Jurkat, Clone E6-1 (cell line): Measurements from ENCODE around the gene VGLL4.
A peak's percentile ranks its signal among the peaks of the same experiment; 100 is the strongest.

Experiments used
- DNase-seq: peaks from one replicate; pipeline ENCODE4 v3.0.0-alpha.2; 2011; ENCODE audit warnings: low read depth, low spot score
- H3K4me3 ChIP-seq: 2 replicates; pipeline ENCODE4 v1.5.1; 2011; ENCODE audit warnings: mild to moderate bottlenecking, low read length, control low read depth, moderate library complexity

The VGLL4 gene

DNA sequence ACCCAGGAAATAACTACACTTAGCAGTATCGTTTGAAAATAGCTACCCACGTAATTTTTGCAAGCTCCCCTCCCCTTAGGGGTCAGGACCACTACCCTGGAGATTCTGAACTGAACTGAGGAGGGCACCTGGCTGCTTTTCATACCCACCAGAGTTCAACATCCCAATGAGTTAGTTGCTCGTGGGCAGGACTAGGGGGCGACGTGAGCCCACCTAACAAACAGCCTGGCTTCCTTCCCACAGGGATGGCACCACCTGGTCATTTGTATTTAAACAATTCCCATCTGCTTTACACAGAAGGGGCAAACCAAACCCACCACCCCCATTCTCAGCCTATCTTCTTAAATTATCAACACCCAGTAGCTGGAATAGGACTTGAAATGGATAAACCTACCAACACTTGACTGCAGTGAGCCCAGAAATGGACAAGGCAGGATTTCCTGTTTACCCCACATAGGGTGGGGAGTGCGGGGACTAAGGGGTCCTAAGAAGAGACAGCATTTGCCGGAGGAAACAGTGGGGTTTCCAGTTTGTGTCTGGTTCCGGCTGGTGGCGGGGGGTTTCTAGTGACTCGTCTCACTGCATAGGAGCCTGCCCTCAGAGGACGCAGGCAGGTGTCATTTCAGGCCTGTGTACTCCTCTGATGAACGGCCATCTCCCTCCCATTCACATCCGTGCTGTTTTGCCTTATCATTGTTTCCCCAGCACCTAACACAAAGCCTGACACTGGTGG is 11.6 kb upstream of the VGLL4 start:
- DNase-seq, result no peak
- H3K4me3 ChIP-seq, result no peak overlapping the region

DNA sequence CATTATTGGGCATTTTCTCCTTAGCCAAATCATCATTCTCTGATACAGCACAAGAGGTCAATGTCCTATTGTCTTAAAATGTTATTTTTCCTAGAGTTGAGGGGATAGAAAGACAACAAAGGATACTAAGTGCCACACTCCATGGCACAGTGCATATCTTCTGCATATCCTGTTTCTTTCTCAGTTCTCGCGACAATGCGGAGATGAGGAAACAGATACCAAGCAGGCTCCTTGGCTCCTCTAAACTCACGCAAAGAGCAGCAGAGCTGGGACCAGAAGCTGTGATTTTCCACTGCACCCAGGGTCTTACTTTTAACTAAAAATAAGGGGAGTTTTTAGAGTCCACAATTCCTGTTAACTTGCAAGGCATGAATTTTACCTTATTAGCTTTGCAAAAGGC is 10.5 kb upstream of the VGLL4 start:
- H3K4me3 ChIP-seq, result no peak overlapping the region
- DNase-seq, result no peak

DNA sequence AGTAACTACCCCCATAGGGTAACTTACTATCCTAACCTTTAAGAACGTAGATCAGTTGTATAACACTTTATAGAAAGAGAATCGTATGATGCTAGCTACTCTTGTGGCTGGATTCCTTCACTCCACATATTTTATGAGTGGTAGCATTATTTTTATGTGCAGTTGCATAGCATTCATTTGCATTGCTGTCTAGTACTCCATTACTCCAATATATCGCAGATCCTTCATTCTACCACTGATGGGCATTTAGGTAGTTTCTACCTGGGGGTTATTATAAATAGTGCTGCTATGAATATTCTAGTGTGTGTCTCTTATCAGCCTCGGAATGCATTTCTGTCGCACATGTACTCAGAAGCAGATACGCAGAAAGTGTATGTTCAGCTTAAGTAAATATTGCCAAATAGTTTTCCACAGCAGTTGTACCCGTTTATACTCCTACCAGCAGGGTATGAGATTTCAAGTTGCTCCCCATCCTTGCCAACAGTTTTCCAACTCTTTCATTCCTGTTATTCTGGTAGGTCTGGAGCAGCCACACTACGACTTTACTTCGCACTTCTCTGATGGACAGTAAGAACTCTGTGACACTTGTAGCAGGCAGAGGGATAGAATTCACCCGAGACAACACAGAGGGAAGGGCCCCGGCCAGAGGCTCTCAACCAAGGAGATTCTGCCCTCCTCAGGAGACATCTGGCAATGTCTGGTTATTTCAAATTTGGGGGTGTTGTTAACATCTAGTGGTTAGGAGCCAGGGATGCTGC is 9.8 kb upstream of the VGLL4 start:
- no peak overlapping the region for H3K4me3 ChIP-seq
- DNase-seq, result no peak

DNA sequence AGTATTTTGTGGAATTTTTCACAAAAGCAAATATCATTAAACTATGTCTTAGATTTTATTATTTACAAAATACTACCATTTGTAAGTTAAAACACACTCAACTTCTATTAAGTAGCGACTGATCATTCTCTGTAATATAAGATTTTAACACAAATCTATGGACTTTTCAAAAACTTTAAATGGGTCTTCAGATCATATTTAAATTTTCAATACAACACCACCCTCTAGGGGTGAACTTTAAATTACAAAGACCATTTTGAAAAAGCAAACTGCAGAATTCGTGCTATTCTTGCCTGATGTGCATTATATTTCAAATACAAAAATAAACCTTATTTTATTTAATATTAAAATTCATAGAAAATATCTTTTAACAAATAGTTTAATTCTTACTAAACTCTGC is 8.2 kb upstream of the VGLL4 start:
- DNase-seq, result peak; percentile 40

DNA sequence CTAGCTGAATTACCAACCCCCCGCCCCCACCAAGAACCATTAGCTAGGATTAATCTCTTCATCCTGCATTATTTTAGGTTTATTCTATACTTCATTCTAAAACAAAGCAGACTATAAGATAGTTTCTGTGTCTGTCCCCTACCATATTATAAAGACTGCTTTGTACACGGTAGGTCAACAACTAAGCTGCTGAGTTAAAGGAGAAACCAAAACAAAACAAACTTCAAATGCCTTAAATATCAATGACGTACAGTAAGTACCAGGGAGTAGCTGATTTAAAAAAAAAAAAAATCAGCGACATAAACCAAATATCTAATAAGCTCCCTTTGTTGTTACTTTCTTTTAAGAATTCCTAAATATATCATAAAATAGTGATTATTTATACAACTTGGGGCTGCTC is 7.8 kb upstream of the VGLL4 start:
- no peak for DNase-seq
- no peak overlapping the region for H3K4me3 ChIP-seq

More for the DNA sequence above, 8.2 kb upstream of the VGLL4 start:
- H3K4me3 ChIP-seq, result no peak overlapping the region

DNA sequence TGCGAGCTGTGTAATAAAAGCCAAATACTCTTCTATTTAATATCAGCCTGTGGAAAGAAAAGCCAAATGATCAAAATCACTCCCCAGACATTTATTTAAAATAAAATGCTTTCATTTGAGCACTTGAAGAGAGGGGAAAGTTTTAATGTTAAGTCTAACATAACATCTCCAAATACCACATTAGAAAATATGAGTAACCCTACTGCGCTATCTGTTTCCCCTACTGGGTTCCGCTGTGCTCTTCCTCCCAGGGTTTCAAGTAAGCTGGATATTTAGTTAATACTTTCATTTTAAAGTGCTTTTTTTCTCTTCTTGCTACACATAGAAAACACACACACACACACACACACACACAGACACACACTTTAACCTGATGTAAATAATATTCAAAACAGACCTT is 6.7 kb upstream of the VGLL4 start:
- no peak overlapping the region for H3K4me3 ChIP-seq

DNA sequence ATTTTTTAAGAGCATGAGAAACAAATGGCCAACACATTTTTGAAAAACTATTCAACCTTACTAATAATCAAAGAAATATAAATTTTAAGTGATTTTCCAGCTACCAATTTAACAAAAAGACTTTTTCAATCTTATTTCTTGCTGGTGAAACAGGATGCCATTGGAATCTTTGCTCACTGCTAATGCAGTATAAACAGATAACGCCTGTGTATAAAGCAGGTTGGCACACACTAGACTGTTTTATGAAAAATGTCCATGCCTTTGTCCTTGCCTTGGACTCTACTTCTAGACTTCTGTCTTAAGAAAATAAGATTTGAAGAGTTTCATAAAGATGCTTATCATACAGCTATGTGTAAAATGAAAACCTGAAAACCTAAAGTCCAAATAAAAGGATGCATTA is 5.0 kb upstream of the VGLL4 start:
- H3K4me3 ChIP-seq, result no peak overlapping the region
- DNase-seq, result no peak

More for the DNA sequence above, 6.7 kb upstream of the VGLL4 start:
- DNase-seq, result no peak

DNA sequence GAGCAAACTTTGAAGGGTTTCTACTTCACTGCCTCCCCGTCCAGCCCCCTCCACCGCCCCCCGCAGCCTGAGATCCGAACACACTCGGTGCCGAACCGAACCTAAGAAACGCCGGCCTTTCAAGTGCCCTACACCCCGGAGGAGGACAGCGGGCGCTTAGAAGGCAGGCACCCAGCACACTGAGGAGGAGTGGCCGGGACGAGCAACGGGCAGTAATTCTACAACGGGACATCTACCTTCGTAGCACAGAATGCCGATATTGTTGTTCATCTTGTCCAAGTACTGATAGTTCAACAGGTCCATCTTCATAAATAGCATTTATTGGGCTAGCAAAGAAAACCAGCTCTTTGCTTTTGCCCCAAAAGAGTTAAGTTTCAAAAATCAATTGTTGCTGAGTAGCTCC is 513 bp downstream of the VGLL4 start:
- DNase-seq, result no peak

DNA sequence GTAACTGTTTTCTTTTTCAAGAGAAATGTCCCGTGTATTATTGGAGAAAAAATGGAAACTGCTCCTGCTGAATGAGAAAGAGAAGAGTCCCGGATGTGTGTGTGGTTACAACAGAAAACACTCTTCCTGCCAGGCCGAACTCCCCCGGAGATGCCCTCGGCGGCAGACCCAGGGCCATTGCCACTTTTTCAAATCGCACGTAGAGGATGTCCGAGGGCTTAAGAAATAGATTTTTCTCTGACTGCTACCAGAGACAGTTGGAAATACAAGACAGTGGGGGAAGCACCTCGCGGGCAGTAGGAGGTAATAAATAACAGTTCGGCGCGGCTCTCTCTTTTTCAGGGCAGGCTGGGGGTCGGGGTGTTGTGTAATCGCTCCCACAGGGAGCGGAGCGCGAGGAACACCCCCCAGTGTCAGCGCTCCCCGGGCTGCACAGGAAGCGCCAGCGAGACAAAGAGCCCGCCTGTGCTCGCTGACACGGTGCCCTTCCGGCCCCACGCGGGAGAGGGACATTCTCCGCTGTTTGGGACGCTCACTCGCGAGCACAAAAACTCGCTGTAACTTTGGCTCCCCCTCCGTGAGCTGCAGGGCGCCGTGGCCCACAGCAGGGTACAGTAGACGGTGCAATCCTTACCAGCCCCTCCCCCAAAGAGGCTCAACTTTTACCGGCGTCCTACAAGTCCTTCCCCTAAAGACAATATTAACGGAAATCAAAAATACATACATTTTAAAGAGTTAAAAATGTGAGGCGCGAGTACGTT is 1.1 kb downstream of the VGLL4 start:
- peak; percentile 84 for DNase-seq
- peak overlapping the region; percentile 98 for H3K4me3 ChIP-seq

More for the DNA sequence above, 513 bp downstream of the VGLL4 start:
- H3K4me3 ChIP-seq, result peak overlapping the region; percentile 98

DNA sequence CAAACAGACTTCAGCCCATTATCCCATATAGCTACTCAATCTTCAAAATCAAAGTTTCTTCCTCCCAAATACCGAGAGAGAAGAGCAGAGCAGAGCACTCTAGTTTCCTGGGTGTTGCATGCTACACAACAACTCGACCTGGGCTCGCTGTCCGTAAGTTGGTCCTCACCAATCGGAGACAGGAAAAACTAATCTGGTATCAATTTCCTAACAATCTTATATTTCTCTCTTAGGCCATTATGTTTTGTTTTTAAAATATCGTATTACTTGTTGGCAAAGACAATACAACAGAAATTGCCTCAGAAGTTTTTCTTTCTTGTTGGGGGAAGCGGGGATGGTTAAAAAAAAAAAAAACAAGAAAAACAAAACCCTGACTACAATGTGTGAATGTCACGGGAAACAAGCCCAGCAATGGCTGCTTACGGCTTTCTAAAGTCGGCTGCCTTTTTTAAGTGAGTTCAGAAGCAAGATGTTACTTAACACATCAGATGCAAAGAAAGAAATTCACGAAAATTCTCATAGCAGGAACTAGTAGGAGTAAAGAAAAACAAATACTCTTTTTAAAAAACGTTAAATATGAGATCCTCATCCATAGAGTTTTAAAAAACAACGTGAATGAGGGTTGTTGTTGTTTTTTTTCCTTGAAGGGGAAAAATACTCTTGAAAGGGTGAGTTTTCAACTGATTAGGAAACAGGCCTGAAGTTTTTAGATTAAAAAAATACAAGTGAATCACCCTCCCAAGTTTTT is 1.9 kb downstream of the VGLL4 start:
- DNase-seq, result no peak

DNA sequence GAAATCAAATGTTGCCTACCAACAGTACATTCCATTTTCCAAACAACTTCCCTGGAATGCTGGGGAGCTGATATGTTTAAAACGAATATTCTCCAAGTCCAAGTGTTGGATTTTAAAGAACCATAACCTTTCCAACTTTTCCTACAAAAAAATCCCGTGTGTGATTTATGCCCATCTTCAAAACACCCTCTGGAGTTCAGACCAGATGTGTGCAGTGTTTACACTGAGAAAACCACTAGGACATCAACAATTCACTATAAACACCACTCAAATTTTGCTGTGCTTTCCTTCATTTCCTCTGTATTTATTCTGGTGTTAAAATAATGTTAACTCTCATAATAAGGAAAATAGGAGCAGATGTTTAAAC is 2.4 kb downstream of the VGLL4 start:
- H3K4me3 ChIP-seq, result peak overlapping the region; percentile 98
- no peak for DNase-seq

More for the DNA sequence above, 1.9 kb downstream of the VGLL4 start:
- peak overlapping the region; percentile 98 for H3K4me3 ChIP-seq

DNA sequence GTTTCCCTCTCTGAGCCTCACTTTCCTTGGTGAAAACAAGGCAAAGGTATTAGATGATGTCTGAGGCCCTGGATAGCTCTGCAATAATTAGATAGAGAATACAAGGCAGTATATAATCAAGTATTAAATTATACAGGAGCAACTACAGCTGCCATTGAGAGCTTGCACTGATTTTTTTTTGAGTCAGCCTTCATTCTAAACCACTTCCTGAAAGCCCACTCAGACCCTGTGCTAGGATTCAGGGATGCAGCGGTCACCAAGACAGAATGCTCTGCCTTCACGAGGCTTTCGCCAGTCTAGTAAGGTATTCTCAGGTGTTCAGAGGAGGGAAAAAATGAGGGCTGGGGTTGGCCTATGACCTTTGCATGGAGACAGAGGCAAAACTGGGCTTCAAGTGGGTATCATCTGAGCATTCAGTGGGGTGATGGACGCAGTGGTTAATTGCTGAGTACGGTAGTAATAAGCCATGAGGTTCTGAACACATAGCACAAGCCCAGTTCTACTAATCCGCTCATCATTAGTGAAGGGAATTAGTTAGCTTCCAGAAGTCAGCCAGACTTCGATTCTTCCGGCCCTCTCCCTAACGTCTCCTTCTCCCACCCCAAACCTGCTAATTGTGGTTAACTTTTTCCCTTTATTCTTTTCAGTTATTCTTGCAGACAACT is 3.6 kb downstream of the VGLL4 start:
- H3K4me3 ChIP-seq, result no peak overlapping the region
- DNase-seq, result no peak

DNA sequence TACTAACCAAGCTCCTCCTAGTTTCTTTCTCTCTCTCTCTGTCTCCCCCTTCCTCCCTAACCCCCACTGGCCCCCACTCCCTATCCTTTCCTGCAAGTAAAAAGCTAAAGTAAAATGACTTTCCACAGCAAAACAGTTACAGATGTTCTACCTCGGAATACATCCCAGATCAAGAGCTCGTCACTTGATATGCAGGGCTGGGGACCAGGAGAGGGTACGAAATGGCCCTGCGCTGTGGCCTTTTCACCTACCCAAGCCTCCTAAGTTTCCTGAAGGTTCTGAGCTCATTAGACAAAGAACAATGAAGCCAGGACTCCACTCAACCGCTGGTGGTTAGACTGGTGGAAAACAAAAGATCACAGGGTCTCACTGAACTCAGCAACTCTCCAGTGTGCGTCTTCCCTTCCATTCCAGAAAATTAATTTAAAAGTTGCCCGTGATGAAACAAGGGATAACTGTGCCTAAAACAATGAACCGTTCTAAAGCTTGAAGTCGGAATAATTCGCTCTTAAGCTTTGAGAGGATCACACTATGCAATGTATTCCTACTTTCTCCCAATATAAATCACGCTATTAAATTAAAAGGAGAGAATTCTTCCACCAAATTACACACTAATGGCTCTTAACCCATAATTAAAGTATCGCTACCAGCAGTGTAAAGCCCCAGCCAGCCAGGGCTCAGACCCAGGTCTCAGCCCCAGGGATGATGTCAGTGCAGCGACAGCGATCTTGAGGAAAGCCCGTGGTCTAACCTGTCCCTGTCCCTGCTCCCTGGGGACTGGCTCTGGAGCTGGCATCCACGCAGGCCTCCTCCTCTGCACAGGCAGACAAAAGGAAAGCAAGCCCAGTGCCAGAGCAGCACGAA is 5.0 kb downstream of the VGLL4 start:
- H3K4me3 ChIP-seq, result no peak overlapping the region

DNA sequence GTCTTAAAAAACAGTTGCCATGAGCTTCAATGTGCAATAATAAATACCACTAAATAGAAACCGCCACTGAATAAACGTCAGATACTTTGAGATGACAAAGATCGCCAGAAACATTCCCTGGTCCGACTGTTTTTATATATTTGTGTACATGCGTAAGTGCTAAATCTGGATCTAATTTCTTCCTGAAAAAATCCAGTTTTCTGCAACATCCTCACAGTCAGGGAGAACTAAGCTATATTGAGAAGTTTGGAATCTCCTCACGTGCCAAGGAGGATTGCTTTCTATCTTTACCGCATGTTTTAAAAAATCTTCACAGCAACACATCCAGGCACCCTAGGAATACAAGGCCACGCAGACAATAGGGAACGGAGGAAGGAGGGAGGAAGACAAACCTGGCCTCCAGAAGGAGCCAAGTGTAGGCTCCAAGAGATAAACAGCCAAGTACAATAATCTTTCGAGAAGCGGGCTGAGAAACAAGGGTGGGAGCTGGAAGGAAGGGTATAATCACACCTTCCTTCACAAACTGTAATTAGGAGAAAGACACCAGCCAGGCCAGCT is 5.7 kb downstream of the VGLL4 start:
- no peak for DNase-seq
- H3K4me3 ChIP-seq, result no peak overlapping the region

More for the DNA sequence above, 5.0 kb downstream of the VGLL4 start:
- DNase-seq, result no peak

DNA sequence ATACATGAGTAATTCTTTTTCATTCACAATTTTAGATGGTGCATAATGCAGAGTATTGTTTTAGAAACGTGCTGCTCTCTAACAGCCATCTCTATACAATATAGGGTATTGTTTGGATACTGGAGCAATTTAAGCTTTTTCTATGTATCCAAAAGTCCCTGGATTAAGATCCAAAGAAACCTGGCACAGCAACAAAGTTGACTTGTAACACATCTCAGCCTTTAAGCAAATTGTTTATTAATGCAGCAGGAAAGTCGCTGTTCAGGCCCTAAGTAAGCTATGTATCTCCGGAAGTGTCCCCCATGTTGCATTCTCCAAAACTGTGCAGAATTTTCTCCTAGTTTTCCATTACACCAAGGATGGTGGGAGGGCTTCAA is 7.3 kb downstream of the VGLL4 start:
- no peak overlapping the region for H3K4me3 ChIP-seq

DNA sequence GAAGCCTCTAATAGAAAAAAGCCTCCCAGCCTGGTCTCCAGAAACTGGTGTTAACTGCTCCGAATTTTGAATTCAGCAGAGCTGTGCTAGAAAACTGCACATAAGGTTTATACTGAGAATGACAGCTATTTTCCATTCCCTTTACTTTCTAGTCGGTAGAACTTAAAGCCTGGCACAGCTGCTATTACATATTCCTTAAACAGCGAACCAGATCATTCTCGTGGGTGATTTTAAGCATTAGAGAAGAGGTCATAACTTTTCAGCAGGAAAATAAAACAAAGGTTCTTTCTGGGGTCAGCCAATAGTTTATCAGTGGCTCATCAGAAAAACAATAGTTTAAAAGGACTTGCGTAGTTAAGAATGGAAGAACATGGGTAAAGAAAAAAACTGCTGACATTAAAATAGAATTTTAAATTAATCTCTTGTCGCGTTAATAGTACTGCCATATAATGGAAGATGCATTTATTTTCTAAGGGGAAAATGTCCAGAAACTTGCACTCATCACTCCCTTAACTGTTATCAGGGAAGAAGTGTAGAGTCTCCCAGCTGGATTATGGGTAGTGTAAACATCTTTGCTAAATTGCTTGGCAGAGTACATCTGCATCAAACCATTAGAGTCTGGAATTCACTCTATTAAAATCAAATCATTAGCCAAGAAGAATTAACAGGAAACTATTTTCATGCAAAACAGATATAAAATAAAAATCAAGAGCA is 7.9 kb downstream of the VGLL4 start:
- DNase-seq, result no peak
- no peak overlapping the region for H3K4me3 ChIP-seq

More for the DNA sequence above, 7.3 kb downstream of the VGLL4 start:
- no peak for DNase-seq

DNA sequence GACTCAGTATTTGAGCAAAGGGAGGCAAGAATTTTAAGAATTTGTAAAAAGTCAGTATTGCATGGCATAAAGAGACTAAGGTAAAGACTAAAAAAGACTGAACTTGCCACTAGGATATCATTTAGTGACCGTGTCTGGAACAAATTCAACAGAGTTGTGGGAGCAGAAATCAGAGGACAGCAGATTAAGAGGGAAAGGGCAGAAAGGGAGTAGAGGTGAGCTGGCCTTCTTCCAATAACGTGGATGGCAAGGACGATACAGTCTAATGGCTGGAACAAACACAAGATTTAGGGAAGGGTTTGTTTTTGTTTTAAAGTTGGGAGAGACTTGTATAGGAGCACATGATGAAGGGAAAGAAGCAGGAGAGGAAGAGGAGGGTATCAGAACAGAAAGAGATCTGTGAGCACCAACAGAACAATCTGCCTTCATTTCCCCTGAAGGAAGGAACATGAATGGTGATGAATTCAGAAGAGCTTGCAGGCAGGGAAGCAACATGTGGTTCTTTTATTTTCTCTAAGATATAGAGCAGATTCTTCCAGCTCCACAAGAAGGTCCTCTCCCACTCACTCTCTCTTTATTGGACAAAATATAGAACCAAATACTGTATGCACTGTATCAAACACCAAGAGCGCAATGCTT is 8.6 kb downstream of the VGLL4 start:
- no peak for DNase-seq
- no peak overlapping the region for H3K4me3 ChIP-seq
